A549 (cell line): ENCODE results near the gene PDK4.
"Not testable (repeated sequence)": the region's sequence is repeated elsewhere in the genome, so short reads cannot be mapped to it uniquely, and the experiment has no call there.

ENCODE experiments used
- POLR2A ChIP-seq: IDR thresholded peaks from 2 replicates; pipeline ENCODE4 v1.6.1; 2012; ENCODE audit warnings: mild to moderate bottlenecking, low read length
- RAD21 ChIP-seq, 2 experiments: fragments of >200 bp in 1 of 2; sonication (Bioruptor Twin) in 1 of 2; formaldehyde crosslinking in 1 of 2; IDR thresholded peaks in 1 of 2; conservative IDR thresholded peaks in 1 of 2; 2 replicates in 1 of 2; 3 replicates in 1 of 2; pipeline ENCODE4 v1.6.1; 2012 to 2018; ENCODE audit warnings: inconsistent platforms in 1 of 2
- SREBF2 ChIP-seq: fragments of 450-650 bp; IDR thresholded peaks from 2 replicates; pipeline ENCODE4 v1.6.1; 2014; ENCODE audit warnings: mild to moderate bottlenecking, moderate library complexity
- TF ChIP-seq, protein P1 (sequence below): fragments of >200 bp; sonication (Bioruptor Twin); formaldehyde crosslinking; IDR thresholded peaks from 3 replicates; pipeline ENCODE4 v1.5.1; 2016
- TF ChIP-seq, protein P2 (sequence below): IDR thresholded peaks from 2 replicates; pipeline ENCODE4 v1.6.1; 2012
- TF ChIP-seq, protein P3 (sequence below): fragments of 150-350 bp; IDR thresholded peaks from 2 replicates; pipeline ENCODE4 v1.6.1; 2014; ENCODE audit warnings: low read depth, mild to moderate bottlenecking, low read length

DNA sequence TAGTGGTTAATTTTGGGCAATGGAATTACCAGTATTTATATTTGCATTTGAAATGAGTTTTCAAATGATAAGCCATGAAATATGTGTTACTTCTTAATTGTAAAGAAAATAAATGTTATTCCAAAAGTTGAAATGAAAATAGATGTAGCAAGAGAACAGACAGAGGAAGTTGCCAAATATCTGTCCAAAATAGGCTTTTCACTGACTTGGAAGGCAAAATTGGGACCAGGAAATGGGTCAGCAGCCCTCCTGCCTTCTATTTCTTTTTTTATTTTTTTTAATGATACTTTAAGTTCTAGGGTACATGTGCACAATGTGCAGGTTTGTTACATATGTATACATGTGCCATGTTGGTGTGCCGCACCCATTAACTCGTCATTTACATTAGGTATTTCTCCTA is 8.1 kb upstream of the PDK4 start:
- TF ChIP-seq, protein P1, sequence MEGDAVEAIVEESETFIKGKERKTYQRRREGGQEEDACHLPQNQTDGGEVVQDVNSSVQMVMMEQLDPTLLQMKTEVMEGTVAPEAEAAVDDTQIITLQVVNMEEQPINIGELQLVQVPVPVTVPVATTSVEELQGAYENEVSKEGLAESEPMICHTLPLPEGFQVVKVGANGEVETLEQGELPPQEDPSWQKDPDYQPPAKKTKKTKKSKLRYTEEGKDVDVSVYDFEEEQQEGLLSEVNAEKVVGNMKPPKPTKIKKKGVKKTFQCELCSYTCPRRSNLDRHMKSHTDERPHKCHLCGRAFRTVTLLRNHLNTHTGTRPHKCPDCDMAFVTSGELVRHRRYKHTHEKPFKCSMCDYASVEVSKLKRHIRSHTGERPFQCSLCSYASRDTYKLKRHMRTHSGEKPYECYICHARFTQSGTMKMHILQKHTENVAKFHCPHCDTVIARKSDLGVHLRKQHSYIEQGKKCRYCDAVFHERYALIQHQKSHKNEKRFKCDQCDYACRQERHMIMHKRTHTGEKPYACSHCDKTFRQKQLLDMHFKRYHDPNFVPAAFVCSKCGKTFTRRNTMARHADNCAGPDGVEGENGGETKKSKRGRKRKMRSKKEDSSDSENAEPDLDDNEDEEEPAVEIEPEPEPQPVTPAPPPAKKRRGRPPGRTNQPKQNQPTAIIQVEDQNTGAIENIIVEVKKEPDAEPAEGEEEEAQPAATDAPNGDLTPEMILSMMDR, result not testable (repeated sequence)
- TF ChIP-seq SREBF2; POLR2A; RAD21 (conservative IDR thresholded peaks at IDR 0.05 in 1 of 2, IDR thresholded peaks at IDR 0.05 in 1 of 2): not testable (repeated sequence)
- TF ChIP-seq, protein P2, sequence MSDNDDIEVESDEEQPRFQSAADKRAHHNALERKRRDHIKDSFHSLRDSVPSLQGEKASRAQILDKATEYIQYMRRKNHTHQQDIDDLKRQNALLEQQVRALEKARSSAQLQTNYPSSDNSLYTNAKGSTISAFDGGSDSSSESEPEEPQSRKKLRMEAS, result not testable (repeated sequence)
- TF ChIP-seq, protein P3, sequence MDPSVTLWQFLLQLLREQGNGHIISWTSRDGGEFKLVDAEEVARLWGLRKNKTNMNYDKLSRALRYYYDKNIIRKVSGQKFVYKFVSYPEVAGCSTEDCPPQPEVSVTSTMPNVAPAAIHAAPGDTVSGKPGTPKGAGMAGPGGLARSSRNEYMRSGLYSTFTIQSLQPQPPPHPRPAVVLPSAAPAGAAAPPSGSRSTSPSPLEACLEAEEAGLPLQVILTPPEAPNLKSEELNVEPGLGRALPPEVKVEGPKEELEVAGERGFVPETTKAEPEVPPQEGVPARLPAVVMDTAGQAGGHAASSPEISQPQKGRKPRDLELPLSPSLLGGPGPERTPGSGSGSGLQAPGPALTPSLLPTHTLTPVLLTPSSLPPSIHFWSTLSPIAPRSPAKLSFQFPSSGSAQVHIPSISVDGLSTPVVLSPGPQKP, result not testable (repeated sequence)
